Endometrial microvascular endothelial cells (primary cell): ENCODE data around the gene MED15. TPM values are rescaled to one million over a fixed set of nuclear protein-coding genes. Genes with fewer than 3 reads are reported as not detected.

ENCODE experiments used
- in situ Hi-C: cut with HindIII; loops from 2 replicates; pipeline ENCODE4 v1.10.0; 2017; ENCODE audit warnings: low sequenced_read_pairs, low pct_unique_long_range_greater_than_20kb; ENCODE audit errors: inconsistent ontology term
- total RNA-seq: library from RNA; depleted of rRNA; stranded (reverse); fragments of >200 nt; gene quantifications from one replicate; pipeline ENCODE4 v1.2.3, GENCODE V29; 2015; ENCODE audit errors: inconsistent ontology term

MED15 gene
- total RNA-seq, 1 donor from 2014 or later = 48.4 TPM

DNA sequence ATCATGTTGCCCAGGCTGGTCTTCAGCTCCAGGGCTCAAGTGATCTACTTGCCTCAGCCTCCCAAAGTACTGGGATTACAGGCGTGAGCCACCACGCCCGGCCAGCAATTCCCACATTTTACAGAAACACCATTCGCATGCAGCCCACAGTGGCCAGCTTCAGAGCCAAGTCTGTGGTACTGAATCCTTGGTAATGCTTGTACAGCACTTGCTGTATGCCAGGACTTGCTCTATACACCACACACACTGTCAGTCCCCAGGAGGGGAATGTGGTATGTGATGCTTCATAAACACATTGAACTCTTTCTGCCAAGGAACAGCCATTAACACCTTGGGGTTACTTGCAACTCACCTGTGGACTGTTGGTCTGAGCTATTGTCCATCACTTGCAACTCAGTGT, 119.4 kb downstream of the MED15 start:
- in situ Hi-C loops = no loop called here

GRCh38 chr22:20627432-20627831, 120.0 kb downstream of the MED15 start:
- in situ Hi-C loops = no loop called here

GRCh38 chr22:20628081-20628939, 120.9 kb downstream of the MED15 start:
- in situ Hi-C loops = no loop called here

GRCh38 chr22:20629401-20629800, 122.0 kb downstream of the MED15 start:
- in situ Hi-C loops = no loop called here

DNA sequence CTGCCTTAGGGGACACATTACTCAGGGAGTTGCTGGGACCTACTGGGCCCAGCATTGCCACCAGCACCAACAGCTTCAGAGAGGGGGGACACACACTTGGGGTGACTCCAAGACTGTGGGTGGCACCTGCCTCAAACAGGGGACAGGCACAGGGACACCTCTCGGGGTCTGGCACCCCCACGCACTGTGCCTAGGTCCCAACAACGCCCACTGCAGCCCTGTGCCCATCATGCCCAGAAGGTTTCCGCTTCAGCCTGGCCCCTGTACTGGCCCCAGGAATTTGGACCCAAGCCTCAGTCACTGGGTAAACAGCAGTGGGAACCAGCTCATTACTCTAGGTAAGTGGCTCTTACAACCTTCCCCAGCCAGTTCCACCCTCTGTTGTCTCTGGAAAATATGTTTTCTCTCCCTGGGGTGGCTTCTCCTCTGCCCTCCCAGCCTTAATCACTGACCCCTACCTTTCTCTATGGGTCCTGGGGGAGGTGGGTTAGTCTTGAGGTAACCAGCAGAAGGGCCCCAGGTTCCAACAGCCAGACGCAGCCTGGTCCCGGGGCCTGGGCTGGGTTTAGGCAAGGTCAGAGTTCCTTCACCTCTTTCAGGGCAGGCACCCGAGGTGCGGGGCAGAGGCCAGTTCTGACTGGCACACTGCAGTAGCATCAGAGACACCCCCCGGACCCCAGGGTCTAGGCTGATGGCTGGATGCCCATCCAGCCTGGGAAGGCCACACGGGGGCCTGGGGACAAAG, 123.6 kb downstream of the MED15 start:
- in situ Hi-C loops = no loop called here

DNA sequence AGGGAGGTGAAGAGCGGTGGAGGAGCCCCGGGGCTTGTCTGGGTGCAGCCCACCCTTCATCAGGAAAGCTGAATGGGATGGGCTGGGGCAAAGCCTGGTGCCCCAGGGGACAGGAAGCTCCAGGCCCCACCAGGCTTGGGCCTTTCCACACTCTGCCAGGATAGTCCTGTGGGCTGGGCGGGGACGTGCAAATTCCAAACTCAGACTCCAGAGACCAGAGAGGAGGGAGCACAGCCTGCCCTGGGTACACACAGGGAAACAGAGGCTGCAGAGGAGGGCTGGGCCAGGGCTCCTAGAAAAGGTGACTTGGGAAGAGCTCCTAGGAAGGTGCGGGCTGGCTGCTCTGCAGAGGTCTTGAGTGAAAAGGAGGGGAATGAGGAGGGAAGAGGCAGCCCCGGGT, 124.7 kb downstream of the MED15 start:
- in situ Hi-C loops = no loop called here

- in situ Hi-C loops = no loop called here
Measured at GRCh38 chr22:20632518-20632917, 125.1 kb downstream of the MED15 start.

GRCh38 chr22:20634560-20635226, 127.3 kb downstream of the MED15 start:
- in situ Hi-C loops = no loop called here

DNA sequence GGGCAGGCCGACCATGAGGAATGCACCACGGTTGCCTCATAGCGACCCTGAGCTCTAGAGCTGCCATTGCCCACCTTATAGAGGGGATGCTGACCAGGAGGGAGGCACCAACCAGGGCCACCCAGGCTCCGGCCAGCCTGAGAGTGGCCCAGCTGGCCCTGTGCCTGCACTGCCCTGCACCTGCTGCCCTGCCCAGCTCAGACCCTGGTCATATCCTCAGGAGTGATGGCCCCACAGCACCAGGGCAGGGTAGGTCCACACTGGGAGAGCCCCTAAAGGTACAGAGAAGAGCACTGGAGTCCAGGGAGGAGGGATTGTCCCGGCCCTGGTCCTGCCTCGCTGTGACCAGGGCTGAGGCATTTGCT, 127.8 kb downstream of the MED15 start:
- in situ Hi-C loops = no loop called here

GRCh38 chr22:20636075-20636812, 128.8 kb downstream of the MED15 start:
- in situ Hi-C loops = no loop called here

GRCh38 chr22:20636945-20637344, 129.5 kb downstream of the MED15 start:
- in situ Hi-C loops = no loop called here

Other genes starting within 250 kb of the MED15 start
- gene RTN4R, start 239.3 kb upstream of the MED15 start, total RNA-seq = not detected
- gene DGCR6L, start 187.6 kb upstream of the MED15 start, total RNA-seq = 78.5 TPM
- gene ZNF74, start 113.5 kb upstream of the MED15 start, total RNA-seq = 41.5 TPM
- gene SCARF2, start 69.8 kb upstream of the MED15 start, total RNA-seq = 5.0 TPM
- gene KLHL22, start 11.8 kb upstream of the MED15 start, total RNA-seq = 30.8 TPM